Testis (tissue), 2 donors: ENCODE results near the gene COBL.

Experiments
- CTCF ChIP-seq, 3 experiments: fragments of 450-650 bp in 2 of 3; fragments of 200-600 bp in 1 of 3; sonication (generic) in 1 of 3; IDR thresholded peaks; one replicate each; pipeline ENCODE4 v1.5.1; 2016 to 2019; ENCODE audit warnings: antibody characterized with exemption in 3 of 3, mild to moderate bottlenecking in 2 of 3, moderate library complexity in 1 of 3
- POLR2A ChIP-seq: fragments of 450-650 bp; IDR thresholded peaks from one replicate; pipeline ENCODE4 v1.6.1; 2017; ENCODE audit warnings: antibody characterized with exemption, mild to moderate bottlenecking, moderate library complexity

- TF ChIP-seq CTCF (IDR thresholded peaks at IDR 0.05): no peak
- TF ChIP-seq POLR2A: no peak
Observed at GRCh38 chr7:51128545-51129435, 187.8 kb downstream of the COBL start.
